NCI-H2227 (cell line): ENCODE data around the gene SPTBN5.
"Not testable (repeated sequence)": the region's sequence is repeated elsewhere in the genome, so short reads cannot be mapped to it uniquely, and the experiment has no call there.

Experiments used
- DNase-seq: peaks from one replicate; lab custom pipeline; 2025; ENCODE audit not compliant: unreplicated experiment; lab: John Stamatoyannopoulos, UW

SPTBN5 gene

GRCh38 chr15:41849204-41849603 is 44.6 kb downstream of the SPTBN5 start:
- DNase-seq: no peak

DNA sequence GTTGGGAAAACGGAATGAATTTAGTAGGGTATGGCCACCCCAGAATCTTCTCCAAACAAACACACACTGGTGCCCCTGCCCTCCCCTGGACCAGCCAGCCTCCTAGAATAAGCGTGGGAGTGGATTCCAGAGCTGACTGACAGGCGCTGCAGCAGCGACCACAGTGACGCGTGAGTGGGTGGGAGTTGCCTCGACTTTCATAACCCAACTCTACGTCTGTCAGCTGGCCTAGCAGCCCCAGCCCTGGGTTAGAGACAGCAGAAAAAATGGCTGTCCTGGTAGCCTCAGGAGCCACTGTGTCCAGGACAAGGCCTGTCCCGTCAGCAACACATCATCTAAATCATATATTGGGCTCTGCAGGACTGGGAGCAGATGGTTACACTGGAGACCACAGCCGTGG is 45.2 kb downstream of the SPTBN5 start:
- no peak for DNase-seq

GRCh38 chr15:41847981-41848380 is 45.9 kb downstream of the SPTBN5 start:
- DNase-seq: no peak

GRCh38 chr15:41847206-41847605 is 46.6 kb downstream of the SPTBN5 start:
- no peak for DNase-seq

GRCh38 chr15:41844814-41845213 is 49.0 kb downstream of the SPTBN5 start:
- DNase-seq: no peak

DNA sequence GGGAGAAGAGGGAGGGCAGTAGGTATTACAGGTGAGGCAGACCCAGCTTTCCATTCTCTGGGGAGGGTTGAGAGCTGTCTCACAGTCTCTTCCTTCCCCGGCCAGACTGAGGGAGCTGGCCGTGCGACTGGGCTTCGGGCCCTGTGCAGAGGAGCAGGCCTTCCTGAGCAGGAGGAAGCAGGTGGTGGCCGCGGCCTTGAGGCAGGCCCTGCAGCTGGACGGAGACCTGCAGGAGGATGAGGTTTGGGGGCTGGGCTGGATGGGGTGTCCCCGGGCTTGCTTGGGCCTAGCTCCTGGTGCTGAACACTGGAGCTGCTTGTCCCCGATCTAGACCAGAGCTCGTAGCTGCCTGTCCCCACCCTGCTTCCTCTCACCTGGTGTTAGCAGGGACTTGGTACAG is 50.3 kb downstream of the SPTBN5 start:
- no peak for DNase-seq

DNA sequence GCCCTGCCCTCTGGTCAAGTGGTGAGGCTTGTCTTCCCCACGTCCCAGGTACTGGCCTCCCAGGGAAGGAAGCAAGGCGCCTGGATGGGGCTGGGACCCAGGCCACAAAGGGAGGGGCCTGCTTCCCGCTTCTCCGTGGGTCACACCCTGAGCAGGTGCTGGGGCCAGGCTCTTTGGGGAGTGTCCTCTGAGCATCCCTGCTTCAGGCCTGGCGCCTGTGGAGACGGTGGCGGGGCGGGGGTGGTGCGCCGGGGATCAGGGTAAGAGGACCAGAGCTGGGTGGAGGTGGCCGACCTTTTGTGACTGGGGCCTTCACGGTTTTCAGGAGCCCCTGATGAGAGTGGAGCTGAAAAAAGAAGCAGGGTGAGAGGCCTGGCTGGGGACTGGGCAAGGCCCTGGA is 51.6 kb downstream of the SPTBN5 start:
- no peak for DNase-seq

GRCh38 chr15:41841131-41841530 is 52.7 kb downstream of the SPTBN5 start:
- DNase-seq: no peak

DNA sequence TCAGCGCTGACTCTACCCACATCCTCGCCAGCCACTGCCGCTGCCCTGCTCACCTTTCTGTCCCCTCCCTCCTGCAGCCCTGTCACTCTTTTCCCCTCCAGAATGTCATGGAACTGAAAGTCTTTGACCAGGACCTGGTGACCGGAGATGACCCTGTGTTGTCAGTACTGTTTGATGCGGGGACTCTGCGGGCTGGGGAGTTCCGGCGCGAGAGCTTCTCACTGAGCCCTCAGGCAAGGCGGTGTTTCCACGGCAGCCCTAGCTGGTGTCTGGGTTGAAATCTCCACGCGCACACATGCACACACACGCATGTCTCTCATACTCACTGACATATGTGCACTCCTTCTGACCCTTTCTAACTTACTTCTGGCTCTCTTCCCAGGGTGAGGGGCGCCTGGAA is 53.2 kb downstream of the SPTBN5 start:
- no peak for DNase-seq

DNA sequence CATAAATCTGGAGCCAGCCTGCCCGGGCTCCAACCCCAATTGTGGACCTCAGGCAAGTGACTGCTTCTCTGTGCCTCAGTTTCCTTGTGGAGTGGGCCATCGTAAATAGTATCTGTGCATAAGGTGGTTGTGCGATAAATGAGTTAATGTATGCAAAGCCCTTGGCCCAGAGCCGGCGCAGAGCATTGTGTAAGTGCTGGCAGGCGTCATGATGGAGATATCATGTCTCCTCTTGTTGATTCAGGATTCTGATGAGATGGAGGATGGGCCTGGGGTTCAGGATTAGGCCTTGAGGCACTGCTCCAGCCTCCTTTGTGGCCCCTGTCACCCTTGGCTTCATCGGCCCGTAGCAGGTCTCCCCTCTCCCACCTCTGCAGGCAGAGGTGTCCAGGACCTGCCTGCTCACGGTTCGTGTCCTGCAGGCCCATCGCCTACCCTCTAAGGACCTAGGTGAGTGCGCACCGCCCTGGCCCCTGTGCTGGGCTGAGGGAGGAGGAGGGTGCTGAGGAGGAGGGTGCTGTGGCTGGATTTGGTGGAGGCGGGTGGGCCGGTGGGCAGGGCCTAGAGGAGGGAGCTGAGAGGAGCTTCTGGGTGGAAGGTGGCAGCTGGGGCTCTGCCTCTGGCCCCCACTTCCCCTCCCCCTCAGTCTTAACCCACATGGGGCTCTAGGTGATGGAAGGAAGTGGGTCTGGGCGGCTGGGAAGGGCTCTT is 53.9 kb downstream of the SPTBN5 start:
- DNase-seq: no peak

GRCh38 chr15:41838400-41838897 is 55.4 kb downstream of the SPTBN5 start, which contains the start of gene PLA2G4B:
Gene PLA2G4B (plus strand): TSS chr15:41838847. CDS start chr15:41838914, 67 bp downstream.
- no peak for DNase-seq

GRCh38 chr15:41836713-41837454 is 57.0 kb downstream of the SPTBN5 start:
- no peak for DNase-seq

- no peak for DNase-seq
Measured at GRCh38 chr15:41836073-41836472, 57.8 kb downstream of the SPTBN5 start.

DNA sequence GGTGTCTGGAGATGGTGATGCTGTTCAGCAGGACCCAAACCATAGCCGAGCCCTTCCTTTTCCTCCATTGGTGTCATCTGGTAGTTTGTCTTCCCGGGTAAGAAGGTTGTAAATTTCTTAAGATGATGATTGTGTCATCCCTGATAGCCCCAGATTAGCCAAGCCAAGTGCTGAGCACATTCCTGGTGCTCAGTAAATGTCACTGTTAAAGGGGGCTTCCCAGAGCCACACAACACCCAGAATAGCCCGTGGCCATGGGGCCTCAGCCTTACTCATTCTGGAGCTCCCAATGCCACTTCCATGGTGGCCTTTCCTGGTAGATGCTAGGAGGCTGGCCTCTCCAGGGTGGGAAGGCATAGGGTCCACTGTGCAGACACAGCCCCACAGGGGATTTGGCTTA is 59.8 kb downstream of the SPTBN5 start:
- no peak for DNase-seq

DNA sequence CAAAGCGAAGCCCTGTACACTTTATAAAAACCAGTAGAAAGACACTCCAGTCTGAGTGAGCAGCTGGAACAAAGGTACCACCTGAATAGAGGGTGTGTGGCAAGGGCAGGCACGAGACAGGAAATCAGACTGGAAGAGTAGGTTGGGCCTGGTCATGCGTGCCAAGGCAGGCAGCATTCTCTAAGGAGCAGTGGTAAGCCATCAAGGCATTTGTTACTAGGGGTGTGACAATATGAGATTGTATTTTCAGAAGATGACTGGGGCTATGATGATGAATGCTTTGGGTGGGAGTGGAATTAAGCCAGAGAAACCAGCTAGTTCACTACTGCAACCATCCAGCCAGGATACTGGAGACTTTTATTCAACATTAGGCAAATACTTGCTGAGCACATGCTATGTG is 61.0 kb downstream of the SPTBN5 start:
- no peak for DNase-seq

- DNase-seq: no peak
Measured at GRCh38 chr15:41832208-41832607, 61.6 kb downstream of the SPTBN5 start.

GRCh38 chr15:41831291-41831690 is 62.6 kb downstream of the SPTBN5 start:
- DNase-seq: not testable (repeated sequence)

DNA sequence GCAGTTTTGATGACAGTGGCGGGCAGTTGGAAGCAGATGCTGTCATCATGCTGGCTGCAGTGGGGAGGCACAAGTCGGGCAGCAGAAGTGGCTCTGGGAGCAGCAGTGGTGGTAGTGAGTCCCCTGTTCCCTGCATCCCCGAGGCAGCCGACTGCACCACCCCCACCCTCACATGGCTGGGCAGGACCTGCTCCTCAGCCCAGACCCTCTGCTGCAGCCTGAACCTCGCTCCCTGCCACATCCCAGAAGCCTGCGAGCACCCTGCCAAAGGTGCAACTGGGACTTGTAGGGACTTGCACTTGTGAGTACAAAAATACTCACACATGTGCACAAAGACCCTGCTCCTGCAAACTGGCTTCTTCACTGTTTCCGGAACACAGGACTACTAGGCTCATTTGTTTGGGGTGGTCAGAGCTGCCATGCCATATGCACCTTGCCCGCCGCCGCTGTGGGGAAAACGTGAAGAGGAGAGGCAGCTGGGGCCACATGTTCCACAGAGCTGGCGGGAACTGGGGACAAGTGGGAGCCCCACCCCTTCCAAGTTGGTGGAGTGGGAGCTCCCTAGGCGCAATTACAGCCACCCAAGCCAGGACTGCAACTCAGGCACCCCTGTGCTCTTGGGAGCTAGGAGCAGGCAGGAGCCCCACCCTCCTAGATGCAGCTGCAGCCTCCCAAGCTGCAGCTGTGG is 63.8 kb downstream of the SPTBN5 start:
- no peak for DNase-seq

DNA sequence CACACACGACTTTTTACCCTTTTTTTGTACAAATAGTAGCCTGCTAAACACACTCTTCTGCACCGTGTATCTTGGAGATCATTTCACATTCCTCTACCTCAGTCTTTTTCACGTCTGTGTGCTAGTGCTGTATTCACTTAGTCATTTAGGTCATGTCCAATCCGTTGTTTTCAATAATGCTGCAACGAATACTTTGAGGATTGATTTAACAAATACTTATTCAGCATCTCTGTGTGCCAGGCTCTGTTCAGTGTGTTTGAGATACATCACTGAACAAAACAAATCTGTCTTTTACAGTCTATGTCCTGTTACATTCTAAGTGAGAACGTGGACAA is 65.1 kb downstream of the SPTBN5 start:
- DNase-seq: no peak

GRCh38 chr15:41827880-41828806 is 65.7 kb downstream of the SPTBN5 start, which contains the start of gene JMJD7:
Gene JMJD7 (plus strand): TSS chr15:41828092. CDS start chr15:41828125, 33 bp downstream.
- DNase-seq: peak; percentile 85
